ENCODE data around the gene WDR82.

WDR82 gene

DNA sequence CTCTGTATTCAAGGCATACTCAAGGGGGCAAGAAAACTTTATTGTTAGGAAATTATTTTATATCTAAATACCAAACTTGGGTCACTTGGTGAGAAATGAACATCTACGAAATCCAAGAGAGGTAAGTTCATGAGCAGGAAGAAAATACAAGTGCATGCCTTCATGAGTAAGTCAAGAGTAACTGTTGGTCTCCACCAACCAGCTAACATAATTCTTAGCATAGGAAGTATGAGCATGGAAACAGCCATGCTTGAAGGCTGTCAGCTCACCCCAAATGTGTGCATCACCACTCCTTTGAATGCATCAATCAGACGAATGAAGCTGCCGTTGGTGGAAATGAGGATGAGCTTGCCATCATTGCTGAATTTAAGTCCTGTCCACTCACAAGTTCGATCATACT lies 19.0 kb downstream of the WDR82 start:
- Histone ChIP-seq H3F3A (ENCODE audit: control insufficient read depth, insufficient read depth) (peaks cover 12% of the 10 kb centered on the region), H3K79me2 (ENCODE audit: control insufficient read depth, low read length) (peaks cover 57% of the 10 kb centered on the region), H3K9me2 (replicated peaks; ENCODE audit: control insufficient read depth, low read length) (no peaks in the 10 kb centered on the region), H4K20me1 (ENCODE audit: control insufficient read depth, insufficient read depth, low read depth, low read length) (peaks cover 11% of the 10 kb centered on the region; the same call in 1 of the 2 replicates), H3K4me1 (ENCODE audit: control insufficient read depth, low read length) (peaks cover 29% of the 10 kb centered on the region), H3K27me3 (ENCODE audit: control insufficient read depth, low read length) (no peaks in the 10 kb centered on the region), H3K4me3 (ENCODE audit: low read length) (no peak overlapping the region), H3K4me2 (ENCODE audit: low read length) (no peak overlapping the region), H3K27ac (ENCODE audit: low read depth, low read length) (no peak overlapping the region), H3K36me3 (ENCODE audit: control insufficient read depth, low read length) (peaks cover 98% of the 10 kb centered on the region), H3K9me3 (ENCODE audit: control insufficient read depth, insufficient read depth, low read length) (no peaks in the 10 kb centered on the region)
- TF ChIP-seq, protein P1, sequence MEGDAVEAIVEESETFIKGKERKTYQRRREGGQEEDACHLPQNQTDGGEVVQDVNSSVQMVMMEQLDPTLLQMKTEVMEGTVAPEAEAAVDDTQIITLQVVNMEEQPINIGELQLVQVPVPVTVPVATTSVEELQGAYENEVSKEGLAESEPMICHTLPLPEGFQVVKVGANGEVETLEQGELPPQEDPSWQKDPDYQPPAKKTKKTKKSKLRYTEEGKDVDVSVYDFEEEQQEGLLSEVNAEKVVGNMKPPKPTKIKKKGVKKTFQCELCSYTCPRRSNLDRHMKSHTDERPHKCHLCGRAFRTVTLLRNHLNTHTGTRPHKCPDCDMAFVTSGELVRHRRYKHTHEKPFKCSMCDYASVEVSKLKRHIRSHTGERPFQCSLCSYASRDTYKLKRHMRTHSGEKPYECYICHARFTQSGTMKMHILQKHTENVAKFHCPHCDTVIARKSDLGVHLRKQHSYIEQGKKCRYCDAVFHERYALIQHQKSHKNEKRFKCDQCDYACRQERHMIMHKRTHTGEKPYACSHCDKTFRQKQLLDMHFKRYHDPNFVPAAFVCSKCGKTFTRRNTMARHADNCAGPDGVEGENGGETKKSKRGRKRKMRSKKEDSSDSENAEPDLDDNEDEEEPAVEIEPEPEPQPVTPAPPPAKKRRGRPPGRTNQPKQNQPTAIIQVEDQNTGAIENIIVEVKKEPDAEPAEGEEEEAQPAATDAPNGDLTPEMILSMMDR (IDR thresholded peaks at IDR 0.05; ENCODE audit: low read depth, low read length, poor library complexity, severe bottlenecking), result no peak
- TF ChIP-seq EZH2phosphoT487 (IDR thresholded peaks at IDR 0.05; ENCODE audit: borderline replicate concordance, low read length), result no peak

DNA sequence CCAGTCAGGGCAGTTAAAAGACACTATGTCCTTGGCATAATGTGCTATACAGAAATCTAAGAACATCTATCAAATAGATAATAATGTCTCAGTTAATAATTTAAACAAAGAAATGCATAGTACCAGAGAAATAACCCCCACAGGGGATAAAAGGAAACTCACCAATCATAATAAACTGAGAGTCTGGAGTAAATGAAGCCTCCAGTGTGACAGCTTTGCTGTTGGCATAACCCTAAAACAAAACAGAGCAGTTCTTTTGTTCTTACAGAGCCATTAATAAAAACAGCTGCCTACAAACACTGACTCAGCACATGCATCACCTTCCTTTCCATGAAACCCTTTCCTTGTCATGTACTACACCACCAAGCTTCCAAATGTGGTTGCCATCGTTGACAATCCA lies 19.4 kb downstream of the WDR82 start:
- Histone ChIP-seq H3K9me3 (ENCODE audit: control insufficient read depth, insufficient read depth, low read length) (no peaks in the 10 kb centered on the region), H3F3A (ENCODE audit: control insufficient read depth, insufficient read depth) (peaks cover 14% of the 10 kb centered on the region), H4K20me1 (ENCODE audit: control insufficient read depth, insufficient read depth, low read depth, low read length) (peaks cover 12% of the 10 kb centered on the region; the same call in 1 of the 2 replicates), H3K27ac (ENCODE audit: low read depth, low read length) (no peak overlapping the region), H3K4me1 (ENCODE audit: control insufficient read depth, low read length) (peaks cover 34% of the 10 kb centered on the region), H3K9me2 (replicated peaks; ENCODE audit: control insufficient read depth, low read length) (no peaks in the 10 kb centered on the region), H3K36me3 (ENCODE audit: control insufficient read depth, low read length) (peaks cover 98% of the 10 kb centered on the region), H3K27me3 (ENCODE audit: control insufficient read depth, low read length) (no peaks in the 10 kb centered on the region), H3K4me3 (ENCODE audit: low read length) (no peak overlapping the region), H3K79me2 (ENCODE audit: control insufficient read depth, low read length) (peaks cover 52% of the 10 kb centered on the region), H3K4me2 (ENCODE audit: low read length) (no peak overlapping the region)
- TF ChIP-seq, protein P1 (IDR thresholded peaks at IDR 0.05; ENCODE audit: low read depth, low read length, poor library complexity, severe bottlenecking), result no peak
- TF ChIP-seq EZH2phosphoT487 (IDR thresholded peaks at IDR 0.05; ENCODE audit: borderline replicate concordance, low read length), result no peak

DNA sequence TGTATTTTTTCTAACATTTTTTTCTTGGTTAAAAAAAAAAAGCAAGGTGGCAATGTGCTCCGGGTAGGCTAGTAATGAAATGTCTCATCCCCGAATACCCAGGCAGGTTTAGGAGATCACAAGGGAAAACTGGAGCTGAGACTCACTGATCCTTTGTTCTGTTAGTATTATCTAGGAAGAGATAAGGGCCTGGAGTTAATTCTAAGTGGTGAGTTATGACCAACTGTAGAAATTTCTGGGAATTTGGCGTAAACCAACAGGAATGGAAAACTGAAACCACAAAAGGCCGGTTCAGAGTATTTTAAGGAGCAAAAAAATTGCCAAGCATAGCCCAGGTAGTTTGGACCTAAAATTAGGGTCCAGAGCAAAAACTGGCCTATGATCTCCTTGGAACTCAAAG lies 20.5 kb downstream of the WDR82 start:
- H3K4me1 ChIP-seq (ENCODE audit: control insufficient read depth, low read length), result peaks cover 45% of the 10 kb centered on the region
- H3K36me3 ChIP-seq (ENCODE audit: control insufficient read depth, low read length), result peaks cover 98% of the 10 kb centered on the region
- no peak for TF ChIP-seq EZH2phosphoT487 (IDR thresholded peaks at IDR 0.05; ENCODE audit: borderline replicate concordance, low read length)
- TF ChIP-seq, protein P1 (IDR thresholded peaks at IDR 0.05; ENCODE audit: low read depth, low read length, poor library complexity, severe bottlenecking), result no peak
- H3F3A ChIP-seq (ENCODE audit: control insufficient read depth, insufficient read depth), result peaks cover 18% of the 10 kb centered on the region
- peaks cover 18% of the 10 kb centered on the region; the same call in 1 of the 2 replicates for H4K20me1 ChIP-seq (ENCODE audit: control insufficient read depth, insufficient read depth, low read depth, low read length)
- H3K9me3 ChIP-seq (ENCODE audit: control insufficient read depth, insufficient read depth, low read length), result no peaks in the 10 kb centered on the region
- no peaks in the 10 kb centered on the region for H3K9me2 ChIP-seq (replicated peaks; ENCODE audit: control insufficient read depth, low read length)
- H3K27me3 ChIP-seq (ENCODE audit: control insufficient read depth, low read length), result no peaks in the 10 kb centered on the region
- no peak overlapping the region for H3K4me3 ChIP-seq (ENCODE audit: low read length)
- H3K79me2 ChIP-seq (ENCODE audit: control insufficient read depth, low read length), result peaks cover 48% of the 10 kb centered on the region
- no peak overlapping the region for H3K4me2 ChIP-seq (ENCODE audit: low read length)
- H3K27ac ChIP-seq (ENCODE audit: low read depth, low read length), result no peak overlapping the region
